Muscle layer of colon (tissue), 2 donors: ENCODE data around the gene VPS13A.

Experiments used
- H3K27ac ChIP-seq: one replicate; pipeline ENCODE4 v1.7.0; 2013; ENCODE audit warnings: low read depth, mild to moderate bottlenecking, low read length, moderate library complexity
- H3K27me3 ChIP-seq, 2 donors: one replicate each; pipeline ENCODE4 v1.7.0; 2013; ENCODE audit warnings: low read length in 2 of 2, mild to moderate bottlenecking in 2 of 2; ENCODE audit not compliant: insufficient read depth in 2 of 2, control insufficient read depth in 1 of 2
- H3K36me3 ChIP-seq: one replicate; pipeline ENCODE4 v1.7.0; 2013; ENCODE audit warnings: mild to moderate bottlenecking, low read length; ENCODE audit not compliant: insufficient read depth
- H3K4me1 ChIP-seq: one replicate; pipeline ENCODE4 v1.7.0; 2013; ENCODE audit warnings: mild to moderate bottlenecking, low read length; ENCODE audit not compliant: insufficient read depth
- H3K4me3 ChIP-seq, 2 donors: one replicate each; pipeline ENCODE4 v1.7.0; 2013; ENCODE audit warnings: low read length in 2 of 2, low read depth in 1 of 2, mild to moderate bottlenecking in 1 of 2, moderate library complexity in 1 of 2
- H3K9ac ChIP-seq: one replicate; pipeline ENCODE4 v1.7.0; 2013; ENCODE audit warnings: low read length
- H3K9me3 ChIP-seq: one replicate; pipeline ENCODE4 v1.7.0; 2013; ENCODE audit warnings: mild to moderate bottlenecking, low read length
- donor health status: abdominal sarcoma.
- donor health status: Adenocarcinoma of cecum.

Gene VPS13A

GRCh38 chr9:77464661-77465060 lies 287.3 kb downstream of the VPS13A start:
- Histone ChIP-seq H3K27ac (no peak overlapping the region), H3K9ac (no peak overlapping the region), H3K27me3 (no peaks in the 10 kb centered on the region), H3K9me3 (no peaks in the 10 kb centered on the region), H3K36me3 (no peaks in the 10 kb centered on the region), H3K4me1 (no peaks in the 10 kb centered on the region), H3K4me3 (no peak overlapping the region)

- H3K9me3 ChIP-seq: no peaks in the 10 kb centered on the region
- no peaks in the 10 kb centered on the region for H3K36me3 ChIP-seq
- H3K27ac ChIP-seq: no peak overlapping the region
- no peaks in the 10 kb centered on the region for H3K4me1 ChIP-seq
- no peak overlapping the region for H3K4me3 ChIP-seq
- H3K27me3 ChIP-seq: no peaks in the 10 kb centered on the region
- H3K9ac ChIP-seq: no peak overlapping the region
Observed at GRCh38 chr9:77469515-77470231, 292.3 kb downstream of the VPS13A start.
